Stimulated activated memory B cell treated with anti-CD40 and anti-IgM and Interleukin-4, amounts not matched to agents 10 μg/mL and 1 μg/mL and 100 μg/mL, for 72 hours (primary cell): ENCODE data around the gene STK26.

Experiments used
- ATAC-seq: fragments of 150-1000 bp; cut with Tn5 transposase; 2 replicates; pipeline ENCODE4 v1.10.0; 2021
- H3K27ac Mint-ChIP-seq: one replicate; pipeline ENCODE4 v1.8.0; 2022; ENCODE audit warnings: mild to moderate bottlenecking, mixed read lengths
- H3K27me3 Mint-ChIP-seq: one replicate; pipeline ENCODE4 v1.8.0; 2022; ENCODE audit warnings: mixed read lengths
- H3K36me3 Mint-ChIP-seq: one replicate; pipeline ENCODE4 v1.8.0; 2022; ENCODE audit warnings: mixed read lengths
- H3K4me1 Mint-ChIP-seq: one replicate; pipeline ENCODE4 v1.8.0; 2022; ENCODE audit warnings: mixed read lengths
- H3K4me3 Mint-ChIP-seq: one replicate; pipeline ENCODE4 v1.8.0; 2022; ENCODE audit warnings: mild to moderate bottlenecking, moderate library complexity, mixed read lengths
- H3K9me3 Mint-ChIP-seq: one replicate; pipeline ENCODE4 v1.8.0; 2022; ENCODE audit warnings: mixed read lengths

STK26 gene

DNA sequence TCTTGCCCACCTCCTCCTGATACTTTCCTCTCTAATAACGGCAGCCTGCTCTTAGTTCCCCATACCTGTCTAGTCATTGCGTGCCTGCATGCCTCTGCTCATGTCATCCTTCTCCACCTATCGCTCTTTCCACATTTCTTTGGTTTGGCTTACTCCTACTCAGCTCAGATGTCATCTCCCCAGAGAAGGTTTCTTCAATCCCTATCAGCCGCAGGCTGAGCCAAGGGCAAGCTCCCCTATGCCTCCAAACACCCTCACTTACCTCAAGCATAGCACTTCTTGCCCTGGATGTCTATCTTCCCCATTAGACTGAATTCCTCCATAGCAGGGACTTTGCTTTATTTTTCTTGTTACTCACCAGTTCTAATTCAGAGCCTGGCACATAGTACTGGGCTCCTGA lies 78.1 kb downstream of the STK26 start:
- H3K9me3 Mint-ChIP-seq, result no peaks in the 10 kb centered on the region
- no peak for ATAC-seq
- H3K4me1 Mint-ChIP-seq, result no peaks in the 10 kb centered on the region
- no peaks in the 10 kb centered on the region for H3K27me3 Mint-ChIP-seq
- H3K27ac Mint-ChIP-seq, result no peak overlapping the region
- H3K36me3 Mint-ChIP-seq, result no peaks in the 10 kb centered on the region
- H3K4me3 Mint-ChIP-seq, result no peak overlapping the region

DNA sequence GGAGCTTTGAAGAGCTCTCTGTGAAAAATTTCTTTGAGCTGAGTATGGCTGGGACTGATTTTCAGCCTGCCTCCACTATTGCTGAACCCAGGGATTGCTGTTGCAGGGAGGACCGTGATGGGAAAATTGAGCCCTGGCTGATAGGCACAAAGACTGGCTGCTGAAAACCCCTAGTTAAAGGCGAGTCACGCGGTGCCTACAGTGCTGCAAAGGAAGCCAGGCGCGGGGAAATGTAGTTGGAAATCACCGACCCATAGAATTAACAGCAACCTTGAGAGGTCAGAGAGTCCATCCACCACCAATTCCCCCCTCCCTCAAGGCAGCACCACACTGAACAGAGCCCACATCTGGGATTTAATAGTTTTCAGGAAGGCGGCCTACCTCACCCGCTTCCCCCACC lies 78.7 kb downstream of the STK26 start:
- no peaks in the 10 kb centered on the region for H3K36me3 Mint-ChIP-seq
- H3K27me3 Mint-ChIP-seq, result no peaks in the 10 kb centered on the region

DNA sequence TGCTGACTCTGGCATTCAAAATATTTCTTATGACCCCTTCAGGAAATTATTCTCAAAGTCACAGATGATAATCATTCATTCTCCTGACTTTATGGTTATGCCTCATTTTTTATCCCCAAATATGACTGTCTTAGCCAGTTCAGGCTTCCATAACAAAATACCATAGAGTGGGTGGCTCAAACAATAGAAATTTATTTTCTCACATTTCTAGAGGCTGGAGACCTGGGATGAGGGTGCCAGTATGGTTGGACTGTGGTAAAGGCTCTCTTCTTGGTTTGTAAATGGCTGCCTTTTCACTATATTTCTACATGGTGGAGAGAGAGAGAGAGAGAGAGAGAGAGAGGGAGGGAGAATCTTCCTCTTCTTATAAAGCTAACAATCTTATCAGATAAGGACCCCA lies 84.2 kb downstream of the STK26 start:
- Mint-ChIP-seq H3K36me3 (no peaks in the 10 kb centered on the region), H3K4me3 (no peak overlapping the region), H3K27me3 (no peaks in the 10 kb centered on the region), H3K27ac (no peak overlapping the region), H3K9me3 (no peaks in the 10 kb centered on the region), H3K4me1 (no peaks in the 10 kb centered on the region)
- no peak for ATAC-seq

More for the DNA sequence above, 78.7 kb downstream of the STK26 start:
- no peak for ATAC-seq
- Mint-ChIP-seq H3K9me3 (no peaks in the 10 kb centered on the region), H3K4me1 (no peaks in the 10 kb centered on the region), H3K4me3 (no peak overlapping the region), H3K27ac (no peak overlapping the region)

DNA sequence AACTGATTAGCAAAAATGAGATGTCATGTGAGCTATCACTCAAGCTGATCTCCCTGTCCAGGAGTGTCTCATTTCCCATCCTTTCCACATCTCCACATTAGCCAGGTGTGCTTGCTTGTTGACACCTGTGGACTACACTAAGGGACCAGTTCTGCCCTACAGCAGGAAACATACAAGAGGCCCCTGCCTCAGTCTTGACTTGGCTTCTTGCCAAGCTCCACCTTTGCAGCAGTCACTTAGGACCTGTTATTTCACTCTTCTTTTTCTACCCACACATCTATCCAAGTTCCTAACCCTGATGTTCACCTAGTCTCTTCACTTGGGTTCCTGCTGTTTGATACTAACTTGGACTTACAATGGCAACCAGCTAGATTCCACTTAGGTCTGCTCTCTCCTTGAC lies 91.5 kb downstream of the STK26 start:
- Mint-ChIP-seq H3K36me3 (no peaks in the 10 kb centered on the region), H3K27me3 (no peaks in the 10 kb centered on the region), H3K4me1 (no peaks in the 10 kb centered on the region), H3K9me3 (no peaks in the 10 kb centered on the region), H3K27ac (no peak overlapping the region), H3K4me3 (no peak overlapping the region)
- ATAC-seq, result no peak

DNA sequence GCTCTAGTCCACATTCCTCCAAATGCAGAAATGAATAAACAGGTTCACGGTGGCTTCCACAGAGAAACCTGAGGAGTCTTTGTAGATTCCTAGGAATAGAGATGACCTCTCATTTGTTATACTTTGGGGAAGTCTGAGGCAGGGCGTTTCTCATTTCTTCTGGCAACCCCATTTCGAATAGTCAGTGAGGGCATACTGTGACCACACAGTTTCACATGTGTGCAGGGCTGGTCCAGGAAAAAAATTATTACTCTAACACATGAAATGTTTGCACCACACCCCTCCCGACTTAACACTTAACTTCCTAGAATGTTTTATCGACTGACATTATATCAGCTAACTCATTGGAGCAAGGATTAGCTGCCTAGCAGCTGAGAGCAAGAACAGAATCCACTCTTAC lies 92.7 kb downstream of the STK26 start:
- Mint-ChIP-seq H3K27ac (no peak overlapping the region), H3K4me1 (no peaks in the 10 kb centered on the region), H3K36me3 (no peaks in the 10 kb centered on the region), H3K9me3 (no peaks in the 10 kb centered on the region), H3K4me3 (no peak overlapping the region), H3K27me3 (no peaks in the 10 kb centered on the region)
- no peak for ATAC-seq

DNA sequence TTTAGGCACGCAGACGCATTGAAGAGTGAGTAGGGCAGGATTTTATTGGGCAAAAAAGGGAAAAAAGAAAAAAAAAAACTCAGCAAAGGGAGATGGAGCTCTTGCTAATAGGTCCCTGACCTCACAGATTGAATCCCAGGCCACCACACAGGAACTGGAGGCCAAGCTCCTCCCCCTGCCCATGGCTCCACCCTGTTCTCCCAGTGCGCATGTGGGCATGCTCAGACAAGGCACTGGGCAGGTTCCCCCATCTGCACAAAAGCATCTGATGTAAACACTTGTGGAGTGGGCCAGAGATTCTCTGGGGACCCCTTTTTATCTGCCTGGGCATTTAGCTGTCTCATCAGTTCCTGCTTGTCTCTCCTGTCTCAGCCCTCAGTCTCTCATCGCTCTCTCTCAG lies 95.3 kb downstream of the STK26 start:
- no peaks in the 10 kb centered on the region for H3K27me3 Mint-ChIP-seq
- no peak overlapping the region for H3K27ac Mint-ChIP-seq
- H3K36me3 Mint-ChIP-seq, result no peaks in the 10 kb centered on the region
- H3K4me3 Mint-ChIP-seq, result no peak overlapping the region
- no peak for ATAC-seq
- H3K4me1 Mint-ChIP-seq, result no peaks in the 10 kb centered on the region
- no peaks in the 10 kb centered on the region for H3K9me3 Mint-ChIP-seq

DNA sequence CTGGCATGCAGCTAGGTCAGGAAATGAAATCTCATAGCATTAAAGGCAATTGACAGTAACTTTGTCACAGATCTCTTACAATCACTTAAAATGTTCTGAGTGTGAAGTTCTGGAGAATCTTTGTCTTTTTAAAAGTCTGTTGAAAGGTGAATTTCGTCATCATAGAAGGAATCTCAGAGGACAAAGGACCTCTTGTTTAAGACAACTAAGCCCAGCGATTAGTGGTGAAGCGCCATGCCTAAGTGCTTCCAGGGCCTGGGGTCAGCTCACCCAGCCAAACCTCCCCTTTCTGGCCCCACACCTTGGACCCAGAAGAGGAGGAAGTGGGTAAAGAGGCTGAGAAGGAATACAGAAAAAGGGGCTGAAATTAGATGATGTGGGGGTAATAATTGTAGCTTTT lies 96.2 kb downstream of the STK26 start:
- H3K27ac Mint-ChIP-seq, result no peak overlapping the region
- H3K27me3 Mint-ChIP-seq, result no peaks in the 10 kb centered on the region
- H3K9me3 Mint-ChIP-seq, result no peaks in the 10 kb centered on the region
- no peak overlapping the region for H3K4me3 Mint-ChIP-seq
- no peaks in the 10 kb centered on the region for H3K36me3 Mint-ChIP-seq
- no peaks in the 10 kb centered on the region for H3K4me1 Mint-ChIP-seq
- ATAC-seq, result no peak

DNA sequence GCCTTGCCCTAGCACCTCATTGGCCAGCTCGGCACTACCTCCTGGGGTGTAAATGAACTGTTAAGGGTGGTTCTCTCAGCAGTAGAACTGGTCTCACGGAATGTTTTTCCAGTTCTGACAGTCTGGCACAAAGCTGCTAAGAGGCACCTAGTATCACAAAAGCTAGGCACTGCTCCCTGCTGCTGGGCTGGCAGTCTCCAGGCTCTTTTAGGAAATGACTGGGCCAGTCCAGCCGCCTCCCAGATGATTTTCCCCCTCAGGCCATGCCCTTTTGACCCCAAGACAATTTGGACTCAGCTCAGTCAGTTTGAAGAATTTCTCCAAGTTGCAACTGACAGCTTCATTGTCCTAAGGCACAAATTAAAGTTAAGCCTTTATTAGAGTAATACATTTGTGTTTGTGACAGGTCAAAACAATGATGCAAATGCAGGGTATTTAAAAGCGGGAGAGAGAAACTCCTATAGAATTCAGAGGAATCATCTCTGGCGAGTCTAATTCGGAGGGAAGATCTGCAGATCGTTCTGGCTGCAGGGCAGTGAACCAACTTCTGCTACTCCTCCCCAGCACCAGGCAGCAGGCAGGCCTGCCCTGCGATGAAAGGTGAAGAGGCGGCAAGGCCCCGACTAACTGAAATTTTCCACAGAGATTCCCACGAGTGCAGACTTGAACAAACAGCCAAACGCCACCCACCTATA lies 96.9 kb downstream of the STK26 start:
- H3K4me3 Mint-ChIP-seq, result no peak overlapping the region
- no peaks in the 10 kb centered on the region for H3K4me1 Mint-ChIP-seq
- H3K36me3 Mint-ChIP-seq, result no peaks in the 10 kb centered on the region
- H3K27me3 Mint-ChIP-seq, result no peaks in the 10 kb centered on the region
- H3K27ac Mint-ChIP-seq, result no peak overlapping the region
- H3K9me3 Mint-ChIP-seq, result no peaks in the 10 kb centered on the region
- no peak for ATAC-seq

DNA sequence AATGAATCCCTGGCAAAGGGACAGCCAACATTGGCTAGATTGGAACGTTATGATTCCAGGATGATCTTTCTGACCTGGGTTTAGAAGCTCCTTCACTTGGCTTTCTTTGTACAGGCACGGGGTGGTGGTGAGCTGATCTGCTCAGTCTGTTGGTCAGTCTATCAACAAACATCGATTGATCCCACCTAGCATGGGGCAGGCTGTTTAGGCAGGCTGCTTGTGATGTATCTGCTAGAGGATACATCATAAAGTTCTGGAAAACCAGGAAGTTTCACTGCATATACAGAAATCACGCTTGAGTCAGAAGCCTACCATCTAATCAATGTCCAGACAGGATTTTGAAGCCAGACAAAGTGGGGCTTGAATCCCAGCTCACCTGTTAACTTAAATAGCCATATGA lies 97.8 kb downstream of the STK26 start:
- Mint-ChIP-seq H3K36me3 (no peaks in the 10 kb centered on the region), H3K4me3 (no peak overlapping the region), H3K9me3 (no peaks in the 10 kb centered on the region), H3K27me3 (no peaks in the 10 kb centered on the region), H3K4me1 (no peaks in the 10 kb centered on the region), H3K27ac (no peak overlapping the region)
- no peak for ATAC-seq
